HTERT RPE-1 (cell line): Measurements from ENCODE around the gene NDUFS8.

ENCODE experiments used
- in situ Hi-C: fragments of 300-500 bp; cut with MboI; formaldehyde crosslinking; loops from 4 replicates; pipeline ENCODE4 v1.14.3; 2020; ENCODE audit warnings: low sequenced_read_pairs

NDUFS8 gene

DNA sequence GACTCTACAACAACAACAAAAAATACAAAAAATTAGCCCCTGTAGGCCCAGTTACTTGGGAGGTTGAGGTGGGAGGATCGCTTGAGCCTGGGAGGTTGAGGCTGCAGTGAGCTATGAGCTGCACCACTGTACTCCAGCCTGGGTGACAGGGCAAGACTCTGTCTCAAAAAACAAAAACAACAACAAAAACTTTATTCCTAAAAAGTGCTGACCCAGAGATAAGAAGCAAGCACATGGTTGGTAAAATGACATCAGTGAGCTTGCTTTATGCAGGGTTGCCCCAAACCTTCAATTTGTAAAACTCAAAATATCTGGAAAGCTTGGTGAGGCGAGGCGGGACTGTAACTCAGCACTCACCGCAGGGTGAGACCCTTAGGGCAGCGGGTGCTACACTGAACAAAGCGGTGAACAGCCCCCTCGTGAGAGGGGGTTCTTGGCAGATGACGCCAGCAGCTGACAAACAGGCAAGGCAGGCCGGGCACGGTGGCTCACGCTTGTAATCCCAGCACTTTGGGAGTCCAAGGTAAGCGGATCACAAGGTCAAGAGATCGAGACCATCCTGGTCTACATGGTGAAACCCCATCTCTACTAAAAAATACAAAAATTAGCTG is 4.9 kb downstream of the NDUFS8 start:
- in situ Hi-C loops = no loop called here

DNA sequence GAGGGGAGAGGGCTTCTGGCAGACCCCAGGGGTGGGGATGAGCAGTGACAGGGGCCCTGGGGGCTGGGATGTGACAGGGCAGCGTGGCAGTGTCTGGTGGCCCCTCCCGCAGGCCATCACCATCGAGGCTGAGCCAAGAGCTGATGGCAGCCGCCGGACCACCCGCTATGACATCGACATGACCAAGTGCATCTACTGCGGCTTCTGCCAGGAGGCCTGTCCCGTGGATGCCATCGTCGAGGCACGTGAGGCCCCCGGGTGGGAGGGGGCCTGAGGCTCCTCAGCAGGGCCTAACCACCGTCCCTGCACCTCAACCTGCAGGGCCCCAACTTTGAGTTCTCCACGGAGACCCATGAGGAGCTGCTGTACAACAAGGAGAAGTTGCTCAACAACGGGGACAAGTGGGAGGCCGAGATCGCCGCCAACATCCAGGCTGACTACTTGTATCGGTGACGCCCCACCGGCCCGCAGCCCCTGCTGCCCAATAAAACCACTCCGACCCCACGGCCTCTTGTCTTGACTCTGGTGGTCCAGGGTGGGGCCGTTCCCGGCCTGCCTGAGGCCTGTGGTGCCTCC is 5.7 kb downstream of the NDUFS8 start:
- in situ Hi-C loops = no loop called here

DNA sequence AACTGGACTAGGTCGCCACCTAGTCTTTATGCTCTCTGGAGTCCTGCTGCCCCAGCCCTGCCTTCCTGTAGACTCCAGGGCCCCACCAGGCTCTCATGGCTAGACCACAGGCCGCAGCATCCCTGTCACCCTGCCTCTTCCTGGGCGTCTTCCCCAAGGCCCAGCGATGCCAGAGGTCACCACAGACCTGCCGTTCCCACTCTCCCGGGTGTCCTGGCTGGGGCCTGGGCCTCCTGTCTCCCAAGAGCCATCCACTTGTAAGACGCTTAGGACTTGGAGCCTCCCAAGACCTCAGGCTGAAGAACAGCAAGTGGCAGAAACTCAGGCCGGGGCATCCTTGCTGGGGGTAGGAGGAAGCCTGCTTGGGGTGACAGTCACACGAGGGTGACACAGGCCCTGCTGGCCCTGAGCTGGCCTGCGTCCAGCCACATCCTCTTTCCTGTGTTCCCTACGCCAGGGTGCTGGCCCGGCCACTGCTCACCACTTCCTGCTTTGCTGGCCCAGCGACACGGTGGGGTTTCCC is 6.3 kb downstream of the NDUFS8 start:
- in situ Hi-C loops = no loop called here

DNA sequence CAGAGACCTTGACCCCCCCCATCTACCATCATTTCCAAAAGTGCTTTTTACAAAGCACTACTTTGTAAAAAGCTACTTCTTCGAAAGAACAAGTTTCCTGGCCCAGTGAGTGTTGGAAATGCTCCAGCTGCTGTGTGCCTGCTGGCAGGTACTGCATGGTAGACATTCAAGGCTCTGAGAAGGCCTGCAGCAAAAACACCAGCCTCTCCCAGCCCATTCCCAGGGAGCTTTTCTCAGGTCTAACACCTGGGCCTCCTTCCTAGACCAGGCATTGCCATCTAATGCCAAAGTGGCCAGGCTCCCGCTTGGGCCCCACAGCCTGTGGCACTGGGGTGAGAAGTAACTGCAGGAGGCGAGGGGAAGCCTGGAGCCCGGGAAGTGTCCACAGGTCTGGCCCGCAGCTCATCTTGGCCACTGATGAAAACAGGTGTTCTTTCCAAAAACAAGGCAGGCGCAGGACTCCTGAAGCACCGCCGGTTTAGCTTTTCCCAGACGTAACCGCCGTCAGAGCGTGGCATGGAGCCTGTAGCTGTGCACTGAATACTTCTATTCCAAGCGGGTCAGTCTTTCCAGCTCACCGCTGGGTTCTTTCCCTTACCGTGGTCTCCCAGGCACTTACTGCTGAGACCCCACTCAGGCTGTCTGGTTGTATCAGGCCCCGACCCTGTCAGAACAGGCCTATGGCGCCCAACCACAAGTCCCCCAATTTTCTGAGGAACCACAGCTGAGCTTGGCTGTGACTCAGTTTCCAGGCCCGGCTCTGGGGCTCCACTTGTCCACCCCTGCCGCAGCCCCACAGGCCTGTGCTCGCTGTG is 7.1 kb downstream of the NDUFS8 start:
- in situ Hi-C loops = no loop called here

DNA sequence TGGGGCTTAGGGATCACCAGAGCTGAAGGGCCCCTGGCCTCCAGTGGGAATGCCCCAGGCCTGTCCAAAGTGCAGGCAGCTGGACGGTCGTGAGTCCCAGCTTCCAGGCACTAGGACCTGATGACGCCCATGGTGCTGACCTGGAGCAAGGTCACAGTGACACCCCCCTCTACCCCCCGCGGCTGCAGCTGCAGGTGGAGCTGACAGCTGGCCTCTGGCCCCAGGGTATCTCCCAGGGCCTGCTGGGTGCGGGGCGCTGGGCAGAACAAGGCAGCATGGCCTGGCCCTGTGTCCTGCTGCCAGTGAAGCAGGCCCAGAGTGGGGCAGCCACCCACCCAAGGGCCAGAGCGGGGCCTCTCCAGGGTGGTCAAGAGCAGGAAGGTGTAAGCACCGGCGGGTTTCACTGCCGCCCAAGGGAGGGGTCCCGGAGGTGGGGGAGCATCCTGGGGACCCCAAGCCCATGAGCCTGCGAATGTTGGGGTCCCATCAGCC is 7.8 kb downstream of the NDUFS8 start:
- in situ Hi-C loops = no loop called here

DNA sequence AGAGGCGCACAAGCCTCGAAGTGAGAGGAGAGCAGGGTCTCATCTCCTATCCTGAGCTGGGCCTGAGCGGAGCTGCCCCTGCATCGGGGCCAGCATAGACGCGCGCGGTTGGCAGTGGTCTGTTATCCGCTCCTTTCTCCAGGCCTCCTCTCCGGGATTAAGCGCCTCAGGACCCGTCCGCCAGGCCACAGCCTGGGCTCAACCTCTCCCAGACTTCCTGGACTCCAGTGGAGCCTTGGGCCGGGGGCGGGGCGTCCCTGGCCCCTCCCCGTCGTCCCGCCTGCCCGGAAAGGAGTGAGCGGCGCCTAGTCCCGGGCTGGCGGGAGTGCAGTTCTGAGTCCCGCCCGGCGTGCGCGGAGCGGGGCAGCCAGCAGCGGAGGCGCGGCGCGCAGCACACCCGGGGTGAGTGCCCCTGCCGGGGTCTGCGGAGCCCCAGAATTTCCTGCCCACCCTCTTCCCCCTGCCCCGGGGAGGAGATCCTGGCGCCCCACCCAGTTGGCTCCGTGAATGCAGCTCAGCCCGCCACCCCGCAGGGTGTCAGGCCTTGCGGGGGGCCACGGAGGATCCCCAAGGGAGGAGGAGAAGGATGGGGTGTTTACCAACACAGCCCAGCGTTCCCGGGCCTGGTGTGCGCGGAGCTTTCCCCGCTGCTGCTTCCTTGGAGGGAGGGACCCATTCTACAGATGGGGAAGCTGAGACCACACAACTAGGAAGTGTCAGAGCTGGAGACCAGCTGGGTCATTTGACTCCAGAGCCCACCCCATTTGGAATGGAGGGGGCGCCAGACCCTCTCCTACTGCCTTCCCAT is 8.4 kb downstream of the NDUFS8 start, which contains the start of gene TCIRG1:
TCIRG1 (plus strand) TSS at position 308 of the 808 bp plus-strand sequence. CDS start 2,247 bp downstream, outside the sequence.
- in situ Hi-C loops = no loop called here

DNA sequence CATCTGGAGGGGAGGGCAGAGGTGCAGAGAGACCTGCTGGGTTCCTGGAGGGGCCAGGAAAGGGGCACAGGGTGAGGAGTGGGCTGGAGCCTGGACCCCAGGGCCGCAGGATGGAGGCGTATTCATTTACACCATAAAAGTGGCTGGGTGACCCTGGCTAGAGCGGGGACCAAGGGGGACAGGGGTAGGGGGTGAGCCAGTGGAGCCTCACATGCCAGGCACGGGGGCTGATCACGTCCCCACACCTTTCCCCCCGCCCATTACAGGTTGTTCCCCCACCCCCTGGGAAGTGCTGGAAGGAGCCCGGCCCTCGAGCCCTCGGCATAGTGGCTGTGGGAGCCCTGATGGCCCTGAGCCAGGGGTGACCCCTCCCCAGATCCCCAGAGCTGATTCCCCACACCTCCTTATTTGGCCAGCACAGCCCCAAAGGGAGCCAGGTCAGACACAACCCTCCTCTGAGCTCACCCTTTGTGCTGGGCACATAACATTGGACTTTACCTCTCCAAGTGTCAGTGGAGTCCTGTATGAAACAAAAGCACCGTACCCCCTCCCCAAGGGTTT is 9.1 kb downstream of the NDUFS8 start:
- in situ Hi-C loops = no loop called here

DNA sequence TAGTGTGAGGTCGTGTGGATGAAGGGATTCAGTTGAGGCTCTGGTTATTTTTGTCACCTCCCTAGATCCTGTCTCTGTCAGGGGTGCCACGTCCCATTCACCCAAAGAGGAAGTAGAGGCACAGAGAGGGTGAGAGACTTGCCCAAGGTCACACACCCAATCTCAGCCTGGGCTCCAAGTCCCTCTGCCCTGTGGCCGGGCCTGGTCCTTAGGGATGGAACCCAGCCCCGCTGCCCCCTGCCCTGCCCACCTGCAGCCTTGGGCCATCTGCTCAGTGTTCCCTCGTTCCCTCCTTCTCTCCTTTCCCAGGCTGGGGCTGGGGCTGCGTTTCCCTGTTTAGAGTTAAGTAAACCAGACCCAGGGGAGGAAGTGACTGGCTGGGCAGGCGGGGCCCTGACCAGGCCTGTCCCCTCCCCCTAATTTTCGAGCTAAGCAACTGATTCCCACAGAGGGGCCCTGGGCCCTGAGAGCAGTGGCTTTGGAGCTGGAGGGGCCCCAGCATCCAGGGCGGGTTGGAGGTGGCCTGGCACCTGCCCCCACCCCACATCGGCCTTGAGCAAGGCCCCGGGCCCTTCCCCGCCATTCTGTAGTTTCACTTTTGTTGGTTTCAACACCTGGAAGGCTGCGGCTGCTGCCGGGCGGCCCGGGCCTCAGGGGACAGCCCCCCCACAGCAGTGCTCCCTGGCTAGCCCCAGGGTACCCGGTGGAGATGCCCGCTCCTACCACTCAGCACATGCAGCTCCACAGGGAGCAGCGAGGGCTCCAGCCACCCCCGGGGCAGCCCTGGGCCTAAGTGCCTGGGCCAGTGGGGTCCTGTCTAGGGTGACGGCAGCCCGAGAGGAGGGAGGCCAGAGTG is 9.8 kb downstream of the NDUFS8 start:
- in situ Hi-C loops = no loop called here

DNA sequence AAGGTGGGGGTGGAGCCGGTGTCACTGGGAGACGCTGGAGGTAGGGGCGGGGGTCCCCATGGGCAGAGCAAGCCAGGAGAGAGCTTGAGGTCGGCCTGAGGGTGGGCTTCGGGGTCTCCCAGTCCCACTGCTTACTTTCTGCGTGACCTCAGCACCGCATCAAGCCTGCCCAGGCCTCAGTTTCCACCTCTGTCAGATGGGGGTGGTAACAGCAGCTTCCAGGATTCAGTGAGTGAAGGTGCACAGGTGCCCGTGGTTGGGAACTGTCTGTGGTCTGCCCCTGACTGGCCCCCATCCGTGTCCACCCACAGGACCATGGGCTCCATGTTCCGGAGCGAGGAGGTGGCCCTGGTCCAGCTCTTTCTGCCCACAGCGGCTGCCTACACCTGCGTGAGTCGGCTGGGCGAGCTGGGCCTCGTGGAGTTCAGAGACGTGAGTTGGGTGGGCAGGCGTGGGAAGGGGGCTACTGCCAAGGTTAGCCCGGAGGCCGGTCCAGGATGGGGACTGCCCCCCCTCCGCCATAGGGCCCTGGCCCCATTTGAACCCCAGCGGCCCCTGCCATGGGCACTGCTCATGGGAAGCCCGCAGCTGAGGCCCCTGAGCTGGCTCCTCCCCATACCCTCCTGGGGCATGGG is 10.6 kb downstream of the NDUFS8 start:
- in situ Hi-C loops = no loop called here

DNA sequence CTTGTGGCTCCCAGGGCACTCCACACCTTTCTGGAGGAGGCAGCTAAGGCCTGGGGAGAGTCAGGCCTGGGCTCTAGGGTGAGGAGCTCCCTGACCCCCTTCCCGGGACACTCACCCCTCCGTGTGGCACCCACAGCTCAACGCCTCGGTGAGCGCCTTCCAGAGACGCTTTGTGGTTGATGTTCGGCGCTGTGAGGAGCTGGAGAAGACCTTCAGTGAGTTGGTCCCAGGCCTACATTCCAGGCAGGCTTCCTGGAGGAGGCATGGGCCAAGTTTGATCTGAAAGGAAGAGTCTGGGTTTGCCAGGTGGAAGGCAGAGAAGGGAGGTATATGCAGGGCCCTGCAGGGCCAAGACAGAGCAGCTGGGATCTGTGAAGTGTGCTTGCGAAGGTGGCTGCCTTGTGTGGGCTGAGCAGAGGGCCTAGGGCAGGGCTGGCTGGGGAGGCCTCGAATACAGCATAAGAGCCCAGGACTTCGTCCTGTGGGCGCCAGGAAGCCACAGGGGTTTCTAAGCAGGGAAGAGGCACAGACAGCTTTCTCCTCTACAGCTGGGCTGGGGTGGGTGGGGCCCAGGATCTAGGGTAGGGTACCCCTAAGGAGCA is 11.2 kb downstream of the NDUFS8 start:
- in situ Hi-C loops = no loop called here

DNA sequence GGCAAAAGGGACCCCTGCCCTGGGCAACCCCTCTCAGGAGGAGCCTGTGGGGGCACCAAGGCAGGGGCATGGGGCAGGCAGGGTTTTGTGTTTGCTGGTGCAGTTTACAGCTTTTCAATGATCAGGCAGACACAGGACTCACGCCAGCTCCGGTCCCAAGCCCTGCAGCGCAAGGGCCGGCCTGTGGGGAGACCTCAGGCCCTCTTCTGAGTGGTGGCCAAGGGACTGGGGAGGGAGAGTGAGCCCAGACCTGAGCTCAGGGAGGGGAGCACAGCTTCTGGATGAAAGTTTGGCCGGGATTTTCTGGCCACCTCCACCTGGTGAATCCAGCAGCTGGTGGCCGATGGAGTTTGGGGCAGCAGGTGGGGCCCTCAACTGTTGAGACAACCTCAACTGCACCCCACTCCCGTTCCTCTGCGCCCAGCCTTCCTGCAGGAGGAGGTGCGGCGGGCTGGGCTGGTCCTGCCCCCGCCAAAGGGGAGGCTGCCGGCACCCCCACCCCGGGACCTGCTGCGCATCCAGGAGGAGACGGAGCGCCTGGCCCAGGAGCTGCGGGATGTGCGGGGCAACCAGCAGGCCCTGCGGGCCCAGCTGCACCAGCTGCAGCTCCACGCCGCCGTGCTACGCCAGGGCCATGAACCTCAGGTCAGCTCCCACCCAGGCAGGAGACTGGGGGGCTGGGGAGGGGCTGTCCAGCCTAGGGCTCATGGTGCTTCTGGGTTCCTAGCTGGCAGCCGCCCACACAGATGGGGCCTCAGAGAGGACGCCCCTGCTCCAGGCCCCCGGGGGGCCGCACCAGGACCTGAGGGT is 11.9 kb downstream of the NDUFS8 start:
- in situ Hi-C loops = no loop called here

DNA sequence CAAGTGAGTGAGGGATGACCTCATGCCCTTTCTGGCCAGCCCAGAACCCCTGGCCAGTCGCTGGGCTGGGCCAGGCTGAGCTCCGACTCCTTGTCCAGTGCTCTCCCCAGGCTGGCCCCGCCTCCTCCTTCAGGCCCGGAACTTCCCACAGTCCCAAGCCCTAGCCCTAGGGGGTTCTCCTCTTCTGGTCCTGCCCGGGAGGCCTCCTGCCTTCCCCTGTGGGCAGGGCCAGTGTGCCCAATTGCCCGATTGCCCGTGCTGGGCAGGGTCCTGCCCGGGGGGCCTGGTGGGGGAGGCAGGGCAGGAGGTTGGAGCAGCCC is 12.5 kb downstream of the NDUFS8 start:
- in situ Hi-C loops = no loop called here

DNA sequence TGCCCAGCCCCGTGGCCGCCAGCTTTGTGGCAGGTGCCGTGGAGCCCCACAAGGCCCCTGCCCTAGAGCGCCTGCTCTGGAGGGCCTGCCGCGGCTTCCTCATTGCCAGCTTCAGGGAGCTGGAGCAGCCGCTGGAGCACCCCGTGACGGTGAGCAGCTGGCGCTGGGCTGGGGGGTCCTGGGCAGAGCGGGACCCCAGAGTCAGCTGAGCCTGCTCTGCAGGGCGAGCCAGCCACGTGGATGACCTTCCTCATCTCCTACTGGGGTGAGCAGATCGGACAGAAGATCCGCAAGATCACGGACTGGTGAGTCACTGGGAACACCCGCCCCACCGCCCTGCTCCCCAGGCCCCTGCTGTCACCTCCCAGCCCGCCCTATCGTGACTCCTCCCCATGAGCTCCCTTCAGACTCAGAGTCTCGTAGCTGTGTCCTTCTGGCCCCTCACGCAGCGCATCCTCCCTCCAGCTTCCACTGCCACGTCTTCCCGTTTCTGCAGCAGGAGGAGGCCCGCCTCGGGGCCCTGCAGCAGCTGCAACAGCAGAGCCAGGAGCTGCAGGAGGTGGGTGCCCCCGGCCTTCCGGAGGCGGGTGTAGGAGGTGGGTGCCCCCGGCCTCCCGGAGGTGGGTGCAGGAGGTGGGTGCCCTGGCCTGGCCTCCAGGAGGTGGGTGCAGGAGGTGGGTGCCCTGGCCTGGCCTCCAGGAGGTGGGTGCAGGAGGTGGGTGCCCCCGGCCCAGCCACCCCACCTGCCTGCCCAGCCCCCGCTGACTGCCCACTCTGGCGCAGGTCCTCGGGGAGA is 13.1 kb downstream of the NDUFS8 start:
- in situ Hi-C loops = no loop called here

DNA sequence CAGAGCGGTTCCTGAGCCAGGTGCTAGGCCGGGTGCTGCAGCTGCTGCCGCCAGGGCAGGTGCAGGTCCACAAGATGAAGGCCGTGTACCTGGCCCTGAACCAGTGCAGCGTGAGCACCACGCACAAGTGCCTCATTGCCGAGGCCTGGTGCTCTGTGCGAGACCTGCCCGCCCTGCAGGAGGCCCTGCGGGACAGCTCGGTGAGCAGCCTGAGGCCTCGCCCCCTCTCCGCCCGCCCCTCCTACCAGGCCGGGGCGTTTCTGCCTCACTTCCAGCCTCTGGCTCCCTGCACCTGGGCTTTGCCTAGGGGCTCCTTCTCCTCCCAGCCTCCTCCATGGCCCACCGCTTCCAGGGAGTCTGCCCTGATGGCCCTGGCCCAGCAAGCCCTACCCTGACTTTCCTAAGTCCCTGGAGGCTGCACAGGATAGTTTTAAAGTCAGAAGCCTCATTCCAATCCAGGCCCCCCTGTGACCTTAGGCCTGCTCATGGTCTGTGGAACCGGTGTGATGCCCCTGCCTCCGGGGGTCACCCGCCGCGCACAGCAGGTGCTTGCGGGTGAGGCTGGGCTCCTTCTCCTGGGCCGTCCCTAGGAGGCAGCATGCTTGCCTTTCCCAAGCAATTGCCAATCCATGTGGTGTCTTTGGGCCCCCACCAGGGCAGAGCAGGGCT is 13.8 kb downstream of the NDUFS8 start:
- in situ Hi-C loops = no loop called here

DNA sequence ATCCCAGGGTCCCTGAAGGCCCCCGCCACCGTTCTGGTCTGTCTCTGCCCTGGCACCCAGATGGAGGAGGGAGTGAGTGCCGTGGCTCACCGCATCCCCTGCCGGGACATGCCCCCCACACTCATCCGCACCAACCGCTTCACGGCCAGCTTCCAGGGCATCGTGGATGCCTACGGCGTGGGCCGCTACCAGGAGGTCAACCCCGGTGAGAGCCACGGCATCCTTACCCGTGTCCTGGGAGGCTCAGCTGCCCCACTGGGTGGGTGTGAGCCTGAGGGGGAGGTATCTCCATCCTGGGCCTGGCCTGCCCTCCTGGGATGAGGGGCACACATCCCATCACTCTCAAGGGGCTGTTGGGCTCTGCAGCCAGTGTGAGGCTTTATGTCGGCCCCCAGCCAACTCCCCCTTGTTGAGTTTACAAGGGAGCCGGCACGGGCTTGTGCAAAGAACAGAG is 14.4 kb downstream of the NDUFS8 start:
- in situ Hi-C loops = no loop called here

DNA sequence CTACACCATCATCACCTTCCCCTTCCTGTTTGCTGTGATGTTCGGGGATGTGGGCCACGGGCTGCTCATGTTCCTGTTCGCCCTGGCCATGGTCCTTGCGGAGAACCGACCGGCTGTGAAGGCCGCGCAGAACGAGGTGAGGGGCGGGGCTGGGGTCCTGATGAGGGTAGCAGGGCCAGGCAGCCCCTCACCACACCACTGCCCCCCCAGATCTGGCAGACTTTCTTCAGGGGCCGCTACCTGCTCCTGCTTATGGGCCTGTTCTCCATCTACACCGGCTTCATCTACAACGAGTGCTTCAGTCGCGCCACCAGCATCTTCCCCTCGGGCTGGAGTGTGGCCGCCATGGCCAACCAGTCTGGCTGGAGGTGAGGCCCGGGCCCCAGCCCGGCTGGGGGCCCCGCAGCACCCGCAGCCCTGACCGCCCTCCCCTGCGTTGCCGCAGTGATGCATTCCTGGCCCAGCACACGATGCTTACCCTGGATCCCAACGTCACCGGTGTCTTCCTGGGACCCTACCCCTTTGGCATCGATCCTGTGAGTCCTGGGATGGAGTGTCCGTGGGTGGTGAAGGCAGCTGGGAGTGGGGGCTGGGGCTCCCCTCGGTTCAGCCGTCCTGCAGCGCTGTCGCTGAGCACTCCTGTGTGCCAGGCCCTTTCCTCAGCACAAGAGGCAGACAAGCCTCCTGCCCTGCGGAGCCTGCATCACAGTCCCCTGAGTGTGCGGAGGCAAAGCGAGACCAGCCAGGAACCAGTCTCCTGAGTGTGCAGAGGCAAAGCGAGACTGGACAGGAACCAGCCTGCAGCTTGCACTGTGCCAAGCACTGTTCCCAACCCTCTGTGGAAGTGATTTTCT is 17.2 kb downstream of the NDUFS8 start:
- in situ Hi-C loops = no loop called here
